Neural cell (in vitro differentiated cells): ENCODE measurements around the gene PFKFB4. TPM values are rescaled to one million over a fixed set of nuclear protein-coding genes. Genes with fewer than 3 reads are reported as not detected.

Source experiments
- H2AFZ ChIP-seq: fragments of 200-600, 300-800 bp; sonication (generic), shearing (Covaris generic); 2 replicates; pipeline ENCODE4 v1.6.0; 2014; ENCODE audit warnings: low read depth, mild to moderate bottlenecking, antibody characterized with exemption, low read length, moderate library complexity
- H3F3A ChIP-seq: fragments of 200-600 bp; shearing (Covaris generic); 2 replicates; pipeline ENCODE4 v1.6.1; 2016; ENCODE audit warnings: mild to moderate bottlenecking, moderate library complexity, mixed read lengths, antibody characterized with exemption, low read length; ENCODE audit not compliant: insufficient read depth, poor library complexity, severe bottlenecking
- H3K27ac ChIP-seq: fragments of 200-600, 300-800 bp; sonication (generic), shearing (Covaris generic); 2 replicates; pipeline ENCODE4 v1.5.1; 2014; ENCODE audit warnings: mild to moderate bottlenecking, low read length, moderate library complexity
- H3K27me3 ChIP-seq: fragments of 300-800, 200-600 bp; sonication (generic), shearing (Covaris generic); 2 replicates; pipeline ENCODE4 v1.6.0; 2014; ENCODE audit warnings: mild to moderate bottlenecking, low read depth, low read length, moderate library complexity; ENCODE audit not compliant: insufficient read depth
- H3K36me3 ChIP-seq: fragments of 300-800, 200-600 bp; sonication (generic), shearing (Covaris generic); 2 replicates; pipeline ENCODE4 v1.5.1; 2014; ENCODE audit warnings: mild to moderate bottlenecking, antibody characterized with exemption, low read length, moderate library complexity; ENCODE audit not compliant: insufficient read depth
- H3K4me2 ChIP-seq: fragments of 300-800, 200-600 bp; sonication (generic), shearing (Covaris generic); 2 replicates; pipeline ENCODE4 v1.6.0; 2014; ENCODE audit warnings: mild to moderate bottlenecking, low read length
- H3K4me3 ChIP-seq: fragments of 300-800, 200-600 bp; sonication (generic), shearing (Covaris generic); 2 replicates; pipeline ENCODE4 v1.5.1; 2014; ENCODE audit warnings: mild to moderate bottlenecking, low read length, moderate library complexity
- H3K79me2 ChIP-seq: fragments of 200-600 bp; shearing (Covaris generic); replicated peaks from 2 replicates; pipeline ENCODE4 v1.6.0; 2014; ENCODE audit warnings: mild to moderate bottlenecking, low read length, moderate library complexity; ENCODE audit not compliant: insufficient read depth
- H3K9ac ChIP-seq: fragments of 300-800, 200-600 bp; sonication (generic), shearing (Covaris generic); 2 replicates; pipeline ENCODE4 v1.6.1; 2016; ENCODE audit warnings: mild to moderate bottlenecking, low read length, mixed read lengths
- H3K9me2 ChIP-seq: fragments of 200-600 bp; shearing (Covaris generic); 2 replicates; pipeline ENCODE4 v1.6.1; 2016; ENCODE audit warnings: mild to moderate bottlenecking, low read length, mixed read lengths; ENCODE audit not compliant: insufficient read depth
- H3K9me3 ChIP-seq: fragments of 200-600, 300-800 bp; sonication (generic), shearing (Covaris generic); 2 replicates; pipeline ENCODE4 v1.6.1; 2016; ENCODE audit warnings: mild to moderate bottlenecking, mixed run types, low read length, moderate library complexity, mixed read lengths
- H4K20me1 ChIP-seq: fragments of 200-600 bp; shearing (Covaris generic); 2 replicates; pipeline ENCODE4 v1.6.1; 2016; ENCODE audit warnings: mild to moderate bottlenecking, mixed run types; ENCODE audit not compliant: insufficient read depth
- CTCF ChIP-seq: fragments of 450-650 bp; IDR thresholded peaks from 2 replicates; pipeline ENCODE4 v1.5.1; 2014; ENCODE audit warnings: antibody characterized with exemption, mild to moderate bottlenecking, moderate library complexity; ENCODE audit not compliant: poor library complexity, severe bottlenecking
- EP300 ChIP-seq: fragments of 450-650 bp; conservative IDR thresholded peaks from 2 replicates; pipeline ENCODE4 v1.6.1; 2014; ENCODE audit warnings: antibody characterized with exemption, mild to moderate bottlenecking, moderate library complexity; ENCODE audit not compliant: poor library complexity, severe bottlenecking
- EZH2 ChIP-seq: fragments of 200-600, 300-800 bp; shearing (Covaris generic), sonication (generic); IDR thresholded peaks from 2 replicates; pipeline ENCODE4 v1.6.1; 2014; ENCODE audit warnings: antibody characterized with exemption, low read length, borderline replicate concordance, mild to moderate bottlenecking; ENCODE audit not compliant: insufficient read depth, poor library complexity, severe bottlenecking
- MXI1 ChIP-seq: fragments of 450-650 bp; conservative IDR thresholded peaks from 2 replicates; pipeline ENCODE4 v1.6.1; 2014; ENCODE audit warnings: antibody characterized with exemption, mild to moderate bottlenecking; ENCODE audit not compliant: poor library complexity, severe bottlenecking
- POLR2AphosphoS5 ChIP-seq: IDR thresholded peaks from 2 replicates; pipeline ENCODE4 v1.6.1; 2012
- RAD21 ChIP-seq: fragments of 450-650 bp; conservative IDR thresholded peaks from 2 replicates; pipeline ENCODE4 v1.6.1; 2014; ENCODE audit warnings: antibody characterized with exemption, mild to moderate bottlenecking, moderate library complexity
- REST ChIP-seq: IDR thresholded peaks from 2 replicates; pipeline ENCODE4 v1.6.1; 2012; ENCODE audit warnings: borderline replicate concordance
- SMC3 ChIP-seq: fragments of 450-650 bp; conservative IDR thresholded peaks from 2 replicates; pipeline ENCODE4 v1.6.1; 2014; ENCODE audit warnings: antibody characterized with exemption, mild to moderate bottlenecking, moderate library complexity; ENCODE audit not compliant: poor library complexity
- TAF1 ChIP-seq: IDR thresholded peaks from 2 replicates; pipeline ENCODE4 v1.6.1; 2012; ENCODE audit warnings: low read depth
- polyA plus RNA-seq: library from polyadenylated mRNA; depleted of rRNA; stranded (reverse); fragments of >200 nt; gene quantifications from 2 replicates; pipeline ENCODE4 v1.2.3, GENCODE V29; 2014

Gene PFKFB4
- polyA plus RNA-seq, 1 donor from 2014 or later, result 29.4 TPM

- Histone ChIP-seq H3K27ac (no peak overlapping the region), H3K79me2 (no peaks in the 10 kb centered on the region), H3K27me3 (no peaks in the 10 kb centered on the region), H3K4me3 (no peak overlapping the region), H3K9ac (no peak overlapping the region), H3K4me2 (no peak overlapping the region), H2AFZ (no peak overlapping the region), H3K36me3 (no peaks in the 10 kb centered on the region), H3K9me3 (no peaks in the 10 kb centered on the region), H4K20me1 (no peaks in the 10 kb centered on the region), H3K9me2 (no peaks in the 10 kb centered on the region), H3F3A (no peaks in the 10 kb centered on the region)
- TF ChIP-seq RAD21 (no peak), POLR2AphosphoS5 (no peak), CTCF (no peak)
Observed at GRCh38 chr3:48543271-48543866, 13.2 kb downstream of the PFKFB4 start.

- Histone ChIP-seq H3K9me2 (no peaks in the 10 kb centered on the region), H3K27ac (no peak overlapping the region), H3K27me3 (no peaks in the 10 kb centered on the region), H3K79me2 (no peaks in the 10 kb centered on the region), H3F3A (no peaks in the 10 kb centered on the region), H2AFZ (no peak overlapping the region), H4K20me1 (no peaks in the 10 kb centered on the region), H3K4me3 (no peak overlapping the region), H3K4me2 (no peak overlapping the region), H3K9ac (no peak overlapping the region), H3K9me3 (no peaks in the 10 kb centered on the region), H3K36me3 (no peaks in the 10 kb centered on the region)
- TF ChIP-seq CTCF (no peak), EP300 (no peak), REST (no peak), EZH2 (no peak), RAD21 (no peak), MXI1 (no peak), POLR2AphosphoS5 (no peak), SMC3 (no peak), TAF1 (no peak)
Observed at GRCh38 chr3:48538451-48538850, 18.2 kb downstream of the PFKFB4 start.
